GM12878 (cell line): Measurements from ENCODE around the gene PHB1. TPM values are rescaled to one million over a fixed set of nuclear protein-coding genes. Genes with fewer than 3 reads are reported as not detected.

ENCODE experiments used
- CEBPB ChIP-seq, 2 experiments: fragments of 150-350 bp in 1 of 2; IDR thresholded peaks; 2 replicates each; pipeline ENCODE4 v1.6.1; 2012 to 2014; ENCODE audit warnings: low read depth in 2 of 2, low read length in 2 of 2, borderline replicate concordance in 1 of 2, inconsistent platforms in 1 of 2
- CHD4 ChIP-seq: fragments of 200-600 bp; sonication (generic); IDR thresholded peaks from 2 replicates; pipeline ENCODE4 v1.6.1; 2016; ENCODE audit warnings: mild to moderate bottlenecking
- CTCF ChIP-seq, 3 experiments: IDR thresholded peaks in 2 of 3; conservative IDR thresholded peaks in 1 of 3; 2 replicates each; pipeline ENCODE4 v1.5.1; 2011; ENCODE audit warnings: low read depth in 3 of 3, low read length in 3 of 3, mild to moderate bottlenecking in 3 of 3, control low read depth in 2 of 3, moderate library complexity in 2 of 3, inconsistent platforms in 1 of 3, mixed read lengths in 1 of 3; ENCODE audit not compliant: control insufficient read depth in 2 of 3, insufficient read depth in 1 of 3; ENCODE audit errors: extremely low read depth in 1 of 3
- E2F4 ChIP-seq: IDR thresholded peaks from 2 replicates; pipeline ENCODE4 v1.6.1; 2012; ENCODE audit warnings: low read depth, low read length, improper control_type of control experiment
- ELK1 ChIP-seq: IDR thresholded peaks from 2 replicates; pipeline ENCODE4 v1.6.1; 2012; ENCODE audit warnings: low read depth, low read length, improper control_type of control experiment
- HSF1 ChIP-seq: fragments of 150-350 bp; IDR thresholded peaks from 2 replicates; pipeline ENCODE4 v1.6.1; 2014; ENCODE audit warnings: mild to moderate bottlenecking, low read depth, low read length
- MEF2B ChIP-seq: fragments of 450-650 bp; IDR thresholded peaks from 2 replicates; pipeline ENCODE4 v1.6.1; 2018; ENCODE audit warnings: mild to moderate bottlenecking, moderate library complexity; ENCODE audit not compliant: partially characterized antibody, poor library complexity, severe bottlenecking
- MTA3 ChIP-seq: IDR thresholded peaks from 2 replicates; pipeline ENCODE4 v1.6.1; 2012; ENCODE audit warnings: low read length, inconsistent platforms, borderline replicate concordance
- NBN ChIP-seq: fragments of 450-650 bp; IDR thresholded peaks from 2 replicates; pipeline ENCODE4 v1.6.1; 2016
- NFXL1 ChIP-seq: fragments of 450-650 bp; IDR thresholded peaks from 2 replicates; pipeline ENCODE4 v1.6.1; 2017; ENCODE audit warnings: antibody characterized with exemption, mild to moderate bottlenecking, borderline replicate concordance
- PAX5 ChIP-seq: IDR thresholded peaks from 2 replicates; pipeline ENCODE4 v1.6.1; 2011; ENCODE audit warnings: low read depth, low read length, borderline replicate concordance
- PML ChIP-seq: IDR thresholded peaks from 2 replicates; pipeline ENCODE4 v1.6.1; 2012; ENCODE audit warnings: low read length, inconsistent platforms
- POLR2A ChIP-seq: IDR thresholded peaks from 2 replicates; pipeline ENCODE4 v1.6.1; 2011; ENCODE audit warnings: low read depth, mild to moderate bottlenecking, low read length
- RAD51 ChIP-seq: fragments of 450-650 bp; IDR thresholded peaks from 2 replicates; pipeline ENCODE4 v1.6.1; 2016; ENCODE audit warnings: moderate library complexity, mild to moderate bottlenecking, inconsistent platforms
- RELA ChIP-seq: fragments of 450-650 bp; IDR thresholded peaks from 2 replicates; pipeline ENCODE4 v1.8.0; 2014; ENCODE audit warnings: borderline replicate concordance; ENCODE audit not compliant: partially characterized antibody
- RFX5 ChIP-seq: IDR thresholded peaks from 2 replicates; pipeline ENCODE4 v1.6.1; 2011; ENCODE audit warnings: low read depth, low read length, improper control_type of control experiment
- SMAD1 ChIP-seq: fragments of 450-650 bp; IDR thresholded peaks from 2 replicates; pipeline ENCODE4 v1.6.1; 2018; ENCODE audit warnings: mild to moderate bottlenecking, low read depth; ENCODE audit not compliant: partially characterized antibody
- SP1 ChIP-seq: IDR thresholded peaks from one replicate; pipeline ENCODE4 v1.6.1; 2011; ENCODE audit warnings: low read depth, low read length
- SUPT20H ChIP-seq: IDR thresholded peaks from 2 replicates; pipeline ENCODE4 v1.6.1; 2011; ENCODE audit warnings: low read depth, mild to moderate bottlenecking, low read length, moderate library complexity, borderline replicate concordance; ENCODE audit not compliant: control insufficient read depth
- TBL1XR1 ChIP-seq: IDR thresholded peaks from 2 replicates; pipeline ENCODE4 v1.6.1; 2012; ENCODE audit warnings: low read depth, low read length, improper control_type of control experiment
- ZNF274 ChIP-seq: IDR thresholded peaks from one replicate; pipeline ENCODE4 v1.8.0; 2011; ENCODE audit not compliant: insufficient read length, insufficient read depth
- ZZZ3 ChIP-seq: IDR thresholded peaks from 2 replicates; pipeline ENCODE4 v1.6.1; 2011; ENCODE audit warnings: low read depth; ENCODE audit not compliant: control insufficient read depth, insufficient read length
- polyA plus RNA-seq, 11 experiments: library from polyadenylated mRNA; depleted of rRNA in 4 of 11; unstranded in 6 of 11; stranded (reverse) in 5 of 11; fragments of >200 nt; fragmentation: Nextera tagmentation in 4 of 11; fragmentation: Illumina TruSeq in 1 of 11; extraction: Ambion mirVana in 4 of 11; extraction: Trizol in 1 of 11; gene quantifications; 1 replicate in 1 of 11; 2 replicates in 10 of 11; pipeline versions ENCODE4 v1.2.1 to v1.2.3, GENCODE V29; 2011 to 2016; ENCODE audit warnings: inconsistent platforms in 2 of 11, missing spikeins in 2 of 11, low read depth in 1 of 11
- total RNA-seq, 4 experiments: library from RNA; depleted of rRNA in 3 of 4; stranded (reverse); fragments of >200 nt in 3 of 4; fragmentation: Illumina TruSeq in 1 of 4; extraction: Trizol in 1 of 4; gene quantifications; 2 replicates each; pipeline versions ENCODE4 v1.2.1 to v1.2.3, GENCODE V29; 2013 to 2021
- TF ChIP-seq, protein P1 (sequence below): fragments of 450-650 bp; IDR thresholded peaks from 2 replicates; pipeline ENCODE4 v1.6.1; 2017; ENCODE audit warnings: borderline replicate concordance

Gene PHB1
- total and polyA plus RNA-seq, 10 of the 15 experiments (the other 5 are each of a cell fraction or from before 2014, with no cell fraction given): 117 to 466 (median 248) TPM

- TF ChIP-seq CTCF (IDR thresholded peaks at IDR 0.05 in 2 of 3, conservative IDR thresholded peaks at IDR 0.05 in 1 of 3; ENCODE audit: control insufficient read depth in 2 of 3, extremely low read depth in 1 of 3, insufficient read depth in 1 of 3, low read depth in 3 of 3, low read length in 3 of 3): no peak
- TF ChIP-seq SP1: peak; percentile 86
- TF ChIP-seq CEBPB (IDR thresholded peaks at IDR 0.05; ENCODE audit: borderline replicate concordance in 1 of 2, low read depth in 2 of 2, low read length in 2 of 2): no peak
- TF ChIP-seq SUPT20H: no peak
- TF ChIP-seq, protein P1, sequence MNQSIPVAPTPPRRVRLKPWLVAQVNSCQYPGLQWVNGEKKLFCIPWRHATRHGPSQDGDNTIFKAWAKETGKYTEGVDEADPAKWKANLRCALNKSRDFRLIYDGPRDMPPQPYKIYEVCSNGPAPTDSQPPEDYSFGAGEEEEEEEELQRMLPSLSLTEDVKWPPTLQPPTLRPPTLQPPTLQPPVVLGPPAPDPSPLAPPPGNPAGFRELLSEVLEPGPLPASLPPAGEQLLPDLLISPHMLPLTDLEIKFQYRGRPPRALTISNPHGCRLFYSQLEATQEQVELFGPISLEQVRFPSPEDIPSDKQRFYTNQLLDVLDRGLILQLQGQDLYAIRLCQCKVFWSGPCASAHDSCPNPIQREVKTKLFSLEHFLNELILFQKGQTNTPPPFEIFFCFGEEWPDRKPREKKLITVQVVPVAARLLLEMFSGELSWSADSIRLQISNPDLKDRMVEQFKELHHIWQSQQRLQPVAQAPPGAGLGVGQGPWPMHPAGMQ: no peak
- 0 out of 2 replicates have a peak, but pooled peaks have one; percentile 33 for TF ChIP-seq E2F4
- TF ChIP-seq ZNF274: no peak
- no peak for TF ChIP-seq HSF1
- TF ChIP-seq RELA: peak; percentile 40
- TF ChIP-seq NBN: peak; percentile 66; the same call in 1 of the 2 replicates
- no peak for TF ChIP-seq PAX5
- no peak for TF ChIP-seq RFX5
- TF ChIP-seq SMAD1: no peak
- TF ChIP-seq POLR2A: peak; percentile 80
- TF ChIP-seq ZZZ3: no peak
- peak; percentile 49 for TF ChIP-seq ELK1
- no peak for TF ChIP-seq CHD4
- no peak for TF ChIP-seq NFXL1
- TF ChIP-seq RAD51: no peak
- no peak for TF ChIP-seq TBL1XR1
- TF ChIP-seq MEF2B: no peak
- peak; percentile 79; the same call in 1 of the 2 replicates for TF ChIP-seq PML
- no peak for TF ChIP-seq MTA3
Measured at GRCh38 chr17:49414622-49415350, at the start of gene PHB1 (continued).
